Neural crest cell (in vitro differentiated cells): ENCODE data around the gene LCMT2. TPM values are rescaled to one million over a fixed set of nuclear protein-coding genes. Genes with fewer than 3 reads are reported as not detected.

Experiments
- DNase-seq: peaks from one replicate; pipeline ENCODE4 v3.0.0; 2021; ENCODE audit warnings: low read depth, mixed read lengths, low spot score
- H3K27ac Mint-ChIP-seq: one replicate; pipeline ENCODE4 v1.8.0; 2021; ENCODE audit warnings: mild to moderate bottlenecking, mixed read lengths; ENCODE audit not compliant: unreplicated experiment
- H3K27me3 Mint-ChIP-seq: 2 replicates; pipeline ENCODE4 v1.8.0; 2021; ENCODE audit warnings: low read depth, mild to moderate bottlenecking, mixed read lengths
- H3K36me3 Mint-ChIP-seq: 2 replicates; pipeline ENCODE4 v1.8.0; 2021; ENCODE audit warnings: low read depth, mild to moderate bottlenecking, mixed read lengths
- H3K4me1 Mint-ChIP-seq: 2 replicates; pipeline ENCODE4 v1.8.0; 2021; ENCODE audit warnings: mixed read lengths
- H3K4me3 Mint-ChIP-seq: one replicate; pipeline ENCODE4 v1.8.0; 2021; ENCODE audit warnings: mild to moderate bottlenecking, mixed read lengths
- H3K9me3 Mint-ChIP-seq: 2 replicates; pipeline ENCODE4 v1.8.0; 2021; ENCODE audit warnings: mixed read lengths
- total RNA-seq: library from RNA; stranded (reverse); gene quantifications from 2 replicates; pipeline ENCODE4 v1.2.1, GENCODE V29; 2021
- TF ChIP-seq, protein P1 (sequence below): fragments of 200-600 bp; sonication (generic); conservative IDR thresholded peaks from 2 replicates; pipeline ENCODE4 v1.5.0; 2021; ENCODE audit warnings: antibody characterized with exemption, mild to moderate bottlenecking

LCMT2 gene
- total RNA-seq, 1 donor from 2014 or later = 18.8 TPM

DNA sequence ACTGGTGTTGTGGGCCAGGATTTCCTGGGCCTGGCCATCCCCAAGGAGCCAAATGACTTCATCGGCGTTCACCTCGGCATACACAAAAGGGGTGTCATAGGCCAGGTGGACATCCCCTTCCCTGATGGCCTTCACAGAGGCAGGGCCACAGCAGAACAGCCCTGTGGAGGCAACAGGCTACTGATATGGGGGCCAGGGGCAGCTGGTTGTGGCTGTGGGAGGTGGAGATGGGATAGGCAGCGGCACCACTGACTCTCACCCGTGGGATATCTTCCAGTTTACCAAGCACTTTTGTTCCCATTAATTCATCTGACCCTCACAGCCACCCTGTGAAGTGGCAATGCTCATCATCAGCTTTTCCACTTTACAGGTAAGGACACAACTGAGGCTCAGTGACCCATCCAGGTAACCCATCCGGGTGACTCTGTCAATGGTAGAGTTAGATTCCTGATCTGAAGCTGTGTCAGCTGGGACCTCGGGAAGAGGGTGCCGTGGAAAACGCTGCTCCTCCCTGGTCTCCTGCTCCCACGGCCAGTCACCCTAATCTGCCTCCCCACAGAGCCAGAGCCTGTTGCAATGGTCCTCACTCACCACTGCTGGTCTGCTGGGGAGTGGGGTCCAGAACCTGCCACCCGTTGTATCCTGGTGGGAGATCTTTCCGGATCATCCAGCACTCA, 48.3 kb downstream of the LCMT2 start:
- Mint-ChIP-seq H3K9me3 (no peaks in the 10 kb centered on the region), H3K36me3 (no peaks in the 10 kb centered on the region), H3K4me3 (no peak overlapping the region), H3K4me1 (peaks cover 5% of the 10 kb centered on the region), H3K27ac (no peak overlapping the region), H3K27me3 (peaks cover 12% of the 10 kb centered on the region)
- DNase-seq = no peak
- TF ChIP-seq, protein P1, sequence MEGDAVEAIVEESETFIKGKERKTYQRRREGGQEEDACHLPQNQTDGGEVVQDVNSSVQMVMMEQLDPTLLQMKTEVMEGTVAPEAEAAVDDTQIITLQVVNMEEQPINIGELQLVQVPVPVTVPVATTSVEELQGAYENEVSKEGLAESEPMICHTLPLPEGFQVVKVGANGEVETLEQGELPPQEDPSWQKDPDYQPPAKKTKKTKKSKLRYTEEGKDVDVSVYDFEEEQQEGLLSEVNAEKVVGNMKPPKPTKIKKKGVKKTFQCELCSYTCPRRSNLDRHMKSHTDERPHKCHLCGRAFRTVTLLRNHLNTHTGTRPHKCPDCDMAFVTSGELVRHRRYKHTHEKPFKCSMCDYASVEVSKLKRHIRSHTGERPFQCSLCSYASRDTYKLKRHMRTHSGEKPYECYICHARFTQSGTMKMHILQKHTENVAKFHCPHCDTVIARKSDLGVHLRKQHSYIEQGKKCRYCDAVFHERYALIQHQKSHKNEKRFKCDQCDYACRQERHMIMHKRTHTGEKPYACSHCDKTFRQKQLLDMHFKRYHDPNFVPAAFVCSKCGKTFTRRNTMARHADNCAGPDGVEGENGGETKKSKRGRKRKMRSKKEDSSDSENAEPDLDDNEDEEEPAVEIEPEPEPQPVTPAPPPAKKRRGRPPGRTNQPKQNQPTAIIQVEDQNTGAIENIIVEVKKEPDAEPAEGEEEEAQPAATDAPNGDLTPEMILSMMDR = no peak

DNA sequence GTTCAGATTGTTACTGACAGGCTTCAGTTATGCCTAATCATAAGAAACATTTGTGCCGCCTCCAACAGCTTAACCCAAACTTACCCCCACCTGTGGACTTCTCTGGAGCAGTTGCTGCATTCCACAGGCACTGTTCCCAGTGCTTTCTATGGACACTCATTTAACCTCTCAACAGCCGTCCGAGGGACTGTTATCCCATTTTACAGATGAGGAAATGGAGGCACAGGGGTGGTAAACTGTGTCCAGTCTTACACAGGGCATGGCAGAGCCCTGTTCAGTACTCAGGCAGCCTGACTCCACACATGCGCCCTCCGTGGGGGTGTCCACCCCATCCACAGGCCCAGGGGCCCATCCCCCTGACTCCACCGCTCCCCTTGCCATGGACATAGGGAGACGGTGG, 49.4 kb downstream of the LCMT2 start:
- Mint-ChIP-seq H3K9me3 (no peaks in the 10 kb centered on the region), H3K27me3 (peaks cover 6% of the 10 kb centered on the region), H3K27ac (no peak overlapping the region), H3K4me3 (no peak overlapping the region), H3K4me1 (peaks cover 7% of the 10 kb centered on the region), H3K36me3 (no peaks in the 10 kb centered on the region)
- TF ChIP-seq, protein P1 = no peak
- DNase-seq = no peak

DNA sequence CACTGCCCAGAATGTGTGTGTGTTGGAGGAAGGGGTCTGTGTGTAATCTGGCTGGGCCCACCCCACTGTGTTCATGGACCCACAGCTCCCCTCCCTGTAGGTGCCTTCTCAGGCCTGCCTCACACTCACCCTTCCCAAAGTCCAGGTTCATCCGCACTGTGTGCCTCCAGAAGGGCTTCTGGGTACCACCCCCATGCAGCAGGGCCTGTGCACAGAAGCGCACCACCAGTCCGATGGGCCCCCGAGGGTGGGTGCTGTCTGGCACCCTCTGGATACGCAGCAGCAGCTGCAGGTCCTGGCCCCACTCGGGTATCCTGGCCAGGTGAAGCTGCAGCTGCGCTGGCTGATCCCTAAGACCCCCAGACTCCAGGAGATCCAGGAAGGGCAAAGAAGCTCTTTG, 50.9 kb downstream of the LCMT2 start:
- H3K4me1 Mint-ChIP-seq = peaks cover 7% of the 10 kb centered on the region

DNA sequence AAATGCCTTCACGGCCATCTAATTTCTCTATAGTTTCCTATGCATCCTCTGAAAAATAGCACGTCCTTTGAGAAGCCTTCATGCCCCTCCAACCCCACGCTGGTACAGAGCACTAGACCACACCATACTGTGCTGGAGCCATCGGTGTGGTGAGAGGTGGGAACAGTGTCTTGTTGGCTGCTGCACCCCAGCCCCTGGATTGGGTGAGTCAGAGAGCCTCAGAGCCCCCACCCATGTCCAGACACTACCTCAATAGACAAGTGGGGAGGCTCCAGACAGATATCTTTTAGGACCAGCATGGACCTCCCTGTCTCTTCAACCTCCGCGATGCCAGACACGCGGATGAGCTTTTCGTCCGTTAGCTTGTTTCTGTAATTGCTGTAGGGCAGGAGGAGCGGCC, 51.5 kb downstream of the LCMT2 start:
- TF ChIP-seq, protein P1 = no peak
- Mint-ChIP-seq H3K4me1 (peaks cover 7% of the 10 kb centered on the region), H3K36me3 (no peaks in the 10 kb centered on the region), H3K27ac (no peak overlapping the region), H3K4me3 (no peak overlapping the region), H3K9me3 (no peaks in the 10 kb centered on the region), H3K27me3 (no peaks in the 10 kb centered on the region)
- DNase-seq = no peak

More for the DNA sequence above, 50.9 kb downstream of the LCMT2 start:
- H3K4me3 Mint-ChIP-seq = no peak overlapping the region
- no peaks in the 10 kb centered on the region for H3K9me3 Mint-ChIP-seq
- DNase-seq = no peak
- TF ChIP-seq, protein P1 = no peak
- no peaks in the 10 kb centered on the region for H3K36me3 Mint-ChIP-seq
- H3K27me3 Mint-ChIP-seq = peaks cover 4% of the 10 kb centered on the region
- H3K27ac Mint-ChIP-seq = no peak overlapping the region

DNA sequence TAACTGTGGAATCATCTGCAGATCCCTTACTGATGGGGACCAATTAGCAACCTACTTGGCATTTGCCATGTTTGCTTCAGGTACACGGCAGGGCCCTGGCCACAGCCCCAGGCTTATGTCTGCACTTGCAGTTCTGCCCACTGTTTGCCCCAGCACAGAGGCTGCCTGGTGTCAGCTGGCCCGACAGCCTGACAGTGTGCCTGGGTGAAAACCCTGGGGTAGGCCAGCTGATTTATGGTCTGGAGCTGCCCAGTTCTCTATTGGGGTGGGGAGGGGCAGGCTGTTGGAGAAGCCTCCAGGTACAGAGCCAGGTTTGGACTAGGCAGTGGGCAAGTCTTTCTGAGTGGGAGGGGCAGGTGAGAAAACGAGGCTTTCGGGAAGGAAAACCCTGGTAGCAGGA, 52.5 kb downstream of the LCMT2 start:
- H3K9me3 Mint-ChIP-seq = no peaks in the 10 kb centered on the region
- TF ChIP-seq, protein P1 = no peak
- no peak for DNase-seq
- H3K27me3 Mint-ChIP-seq = no peaks in the 10 kb centered on the region
- peaks cover 7% of the 10 kb centered on the region for H3K4me1 Mint-ChIP-seq
- H3K27ac Mint-ChIP-seq = no peak overlapping the region
- H3K36me3 Mint-ChIP-seq = no peaks in the 10 kb centered on the region
- no peak overlapping the region for H3K4me3 Mint-ChIP-seq
